ENCODE measurements around the gene RUVBL1.

The RUVBL1 gene

DNA sequence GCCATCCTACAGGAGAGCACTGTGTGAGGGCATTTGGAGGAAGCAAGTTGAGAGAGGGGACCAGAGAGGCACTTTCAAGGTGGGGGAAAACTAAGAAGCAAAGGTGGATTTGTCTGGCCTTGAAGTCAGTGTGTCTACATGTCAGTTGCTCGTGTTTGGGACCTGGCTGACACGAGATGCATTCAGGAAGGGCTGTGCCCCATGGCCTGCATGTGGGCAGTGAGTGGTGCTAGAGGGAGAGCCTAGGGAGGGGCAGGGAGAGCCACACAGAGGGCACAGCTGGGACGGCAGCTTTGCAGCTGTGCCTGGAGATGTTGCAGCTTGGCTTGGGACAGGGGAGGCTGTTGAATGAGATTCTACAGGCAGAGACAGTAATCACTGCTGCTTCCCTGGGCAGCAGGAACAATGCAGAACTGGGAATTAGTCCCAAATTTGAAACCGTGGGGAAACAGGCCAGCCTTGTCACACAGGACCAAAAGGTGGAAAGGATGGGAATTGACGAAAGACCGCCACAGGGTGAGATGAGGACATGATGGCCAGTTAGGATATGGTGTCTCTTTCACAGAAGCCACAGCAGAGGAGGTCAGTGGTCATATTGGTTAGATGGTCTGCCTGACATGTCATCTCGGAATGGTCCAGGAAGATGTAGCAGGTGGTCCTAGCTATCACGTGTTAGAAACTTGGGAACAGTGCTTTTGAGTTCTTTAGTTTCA is 61.4 kb downstream of the RUVBL1 start:
- H3K9me3 Mint-ChIP-seq = no peaks in the 10 kb centered on the region
- H3K4me3 Mint-ChIP-seq = no peak overlapping the region
- H3K27me3 Mint-ChIP-seq = no peaks in the 10 kb centered on the region
- no peak overlapping the region for H3K27ac Mint-ChIP-seq
- H3K36me3 Mint-ChIP-seq (ENCODE audit: low read depth) = peaks cover 100% of the 10 kb centered on the region
- H3K4me1 Mint-ChIP-seq (ENCODE audit: low read depth) = peaks cover 10% of the 10 kb centered on the region
- intact Hi-C loops (cut with micrococcal nuclease) = no loop called here

- H3K9me3 Mint-ChIP-seq = no peaks in the 10 kb centered on the region
- intact Hi-C loops (cut with micrococcal nuclease) = no loop called here
- no peak overlapping the region for H3K27ac Mint-ChIP-seq
- H3K27me3 Mint-ChIP-seq = no peaks in the 10 kb centered on the region
- peaks cover 10% of the 10 kb centered on the region for H3K4me1 Mint-ChIP-seq (ENCODE audit: low read depth)
- H3K36me3 Mint-ChIP-seq (ENCODE audit: low read depth) = peaks cover 98% of the 10 kb centered on the region
- H3K4me3 Mint-ChIP-seq = no peak overlapping the region
Observed at GRCh38 chr3:128060473-128061381, 62.9 kb downstream of the RUVBL1 start.

- Mint-ChIP-seq H3K27ac (no peak overlapping the region), H3K4me3 (no peak overlapping the region), H3K27me3 (no peaks in the 10 kb centered on the region), H3K9me3 (no peaks in the 10 kb centered on the region), H3K4me1 (ENCODE audit: low read depth) (peaks cover 36% of the 10 kb centered on the region), H3K36me3 (ENCODE audit: low read depth) (peaks cover 98% of the 10 kb centered on the region)
- intact Hi-C loops (cut with micrococcal nuclease) = no loop called here
Observed at GRCh38 chr3:128056258-128056657, 67.4 kb downstream of the RUVBL1 start.

DNA sequence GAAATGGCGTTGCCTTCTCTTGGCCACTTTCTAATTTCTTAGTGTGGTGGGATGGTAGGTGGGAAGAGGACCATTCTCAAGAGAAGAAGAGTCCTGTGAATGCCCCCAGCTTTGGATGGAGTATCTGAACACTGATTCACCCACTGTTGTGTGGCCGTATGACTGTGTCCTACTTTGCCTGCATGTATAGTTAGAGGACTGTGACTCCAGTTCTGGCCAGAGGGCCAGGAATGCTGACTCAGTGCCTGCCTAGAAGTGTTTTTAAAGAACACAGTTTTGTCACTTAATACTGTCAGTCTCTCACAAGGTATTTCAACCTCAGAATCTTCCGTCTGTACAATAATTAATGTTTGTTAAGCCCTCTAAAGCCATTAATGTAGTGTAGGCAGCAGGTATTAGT is 69.2 kb downstream of the RUVBL1 start:
- no peak overlapping the region for H3K4me3 Mint-ChIP-seq

GRCh38 chr3:128053614-128054013 is 70.0 kb downstream of the RUVBL1 start:
- intact Hi-C loops (cut with micrococcal nuclease) = loop anchor here (5.0 kb wide), 2 partner anchors 381 to 456 kb away; partner anchors contain the start of genes ABTB1 and MCM2
- H3K4me3 Mint-ChIP-seq = peak overlapping the region; percentile 35
- H3K27me3 Mint-ChIP-seq = no peaks in the 10 kb centered on the region
- peaks cover 71% of the 10 kb centered on the region for H3K36me3 Mint-ChIP-seq (ENCODE audit: low read depth)
- H3K27ac Mint-ChIP-seq = peak overlapping the region; percentile 86
- H3K4me1 Mint-ChIP-seq (ENCODE audit: low read depth) = peaks cover 39% of the 10 kb centered on the region
- H3K9me3 Mint-ChIP-seq = no peaks in the 10 kb centered on the region

More for the DNA sequence above, 69.2 kb downstream of the RUVBL1 start:
- no peaks in the 10 kb centered on the region for H3K27me3 Mint-ChIP-seq
- peaks cover 79% of the 10 kb centered on the region for H3K36me3 Mint-ChIP-seq (ENCODE audit: low read depth)
- intact Hi-C loops (cut with micrococcal nuclease) = loop anchor here (5.0 kb wide), 2 partner anchors 382 to 457 kb away; partner anchors contain the start of genes ABTB1 and MCM2
- peaks cover 39% of the 10 kb centered on the region for H3K4me1 Mint-ChIP-seq (ENCODE audit: low read depth)
- no peak overlapping the region for H3K27ac Mint-ChIP-seq
- no peaks in the 10 kb centered on the region for H3K9me3 Mint-ChIP-seq

DNA sequence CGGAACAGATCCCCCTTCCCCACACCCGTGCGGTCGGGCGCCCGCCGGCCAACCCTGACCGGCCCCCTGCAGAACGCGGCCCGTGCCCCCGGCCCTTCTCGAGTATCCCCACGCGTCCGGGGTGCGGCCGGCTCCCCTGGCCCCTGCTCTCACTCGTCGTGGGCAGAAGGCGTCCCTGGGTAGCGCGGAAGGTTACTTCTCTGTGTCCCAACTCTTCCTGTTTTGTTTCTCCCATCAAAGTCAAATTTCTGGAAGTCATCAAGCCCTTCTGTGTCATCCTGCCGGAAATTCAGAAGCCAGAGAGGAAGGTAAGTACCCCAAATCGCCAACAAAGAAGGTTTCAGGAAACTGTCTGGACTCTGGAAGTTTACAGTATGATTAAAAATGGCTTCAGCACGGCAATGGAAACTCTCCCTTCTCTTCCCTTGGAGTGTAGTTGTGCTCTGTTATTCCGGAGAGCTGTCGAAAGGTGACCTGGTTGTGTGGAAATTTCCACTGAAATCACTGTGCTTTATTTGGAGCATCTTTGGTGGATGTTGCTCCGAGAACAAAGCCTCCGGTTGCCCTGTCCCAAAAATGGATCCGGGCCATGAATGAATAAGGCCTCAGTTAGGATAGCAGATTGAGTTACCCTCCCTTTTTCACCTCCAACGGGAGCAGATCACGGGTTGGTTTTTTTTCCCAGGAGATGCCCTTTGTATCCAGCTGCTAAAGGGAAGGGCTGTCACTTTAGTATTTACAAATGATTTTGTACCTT is 70.8 kb downstream of the RUVBL1 start:
- peak overlapping the region; percentile 86 for H3K27ac Mint-ChIP-seq
- no peaks in the 10 kb centered on the region for H3K9me3 Mint-ChIP-seq
- intact Hi-C loops (cut with micrococcal nuclease) = loop anchor here (1.0 to 5.0 kb wide), 3 partner anchors 23 to 455 kb away; partner anchors contain the start of genes ABTB1 and MCM2
- peaks cover 63% of the 10 kb centered on the region for H3K36me3 Mint-ChIP-seq (ENCODE audit: low read depth)
- H3K4me1 Mint-ChIP-seq (ENCODE audit: low read depth) = peaks cover 39% of the 10 kb centered on the region
- peak overlapping the region; percentile 82 for H3K4me3 Mint-ChIP-seq
- H3K27me3 Mint-ChIP-seq = peaks cover 3% of the 10 kb centered on the region

DNA sequence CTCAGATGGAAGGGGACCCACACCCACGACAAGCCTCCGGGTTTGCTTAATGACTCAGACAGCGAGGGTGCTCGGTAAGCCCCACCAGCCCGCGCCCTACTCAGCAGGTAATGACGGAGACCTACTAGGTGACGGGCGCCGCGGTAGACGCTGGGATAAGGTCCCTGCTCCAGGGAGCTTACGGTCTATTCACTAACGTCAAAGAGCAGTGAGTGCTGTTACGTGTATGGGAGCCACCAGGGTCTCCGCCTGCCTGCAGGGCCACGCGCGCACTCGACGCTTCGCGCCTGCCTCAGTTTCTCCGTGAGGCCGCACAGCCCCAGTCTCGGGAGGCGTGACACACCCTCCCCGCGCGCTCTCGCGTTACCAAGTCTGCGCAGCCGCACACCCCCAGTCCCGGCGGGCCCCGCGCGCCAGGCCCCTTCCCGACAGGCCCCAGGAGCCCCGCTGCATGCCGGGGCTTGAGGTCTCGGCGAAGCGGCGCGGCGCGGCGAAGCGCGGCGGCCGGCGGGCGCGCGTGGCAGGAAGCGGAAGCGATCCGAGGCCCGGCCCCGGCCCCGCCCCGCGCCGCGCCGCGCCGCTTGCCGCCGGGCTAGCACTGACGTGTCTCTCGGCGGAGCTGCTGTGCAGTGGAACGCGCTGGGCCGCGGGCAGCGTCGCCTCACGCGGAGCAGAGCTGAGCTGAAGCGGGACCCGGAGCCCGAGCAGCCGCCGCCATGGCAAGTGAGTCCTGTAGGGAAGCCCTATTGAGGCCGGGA is 71.6 kb downstream of the RUVBL1 start, which contains the start of gene SEC61A1:
TSS of gene SEC61A1 (plus strand) at position 601 of the 758 bp plus-strand sequence. CDS start at position 717, 116 bp downstream.
- peaks cover 4% of the 10 kb centered on the region for H3K27me3 Mint-ChIP-seq
- H3K9me3 Mint-ChIP-seq = no peaks in the 10 kb centered on the region
- peaks cover 39% of the 10 kb centered on the region for H3K4me1 Mint-ChIP-seq (ENCODE audit: low read depth)
- H3K36me3 Mint-ChIP-seq (ENCODE audit: low read depth) = peaks cover 55% of the 10 kb centered on the region
- intact Hi-C loops (cut with micrococcal nuclease) = loop anchor here (1.0 to 5.0 kb wide), 3 partner anchors 23 to 455 kb away; partner anchors contain the start of genes ABTB1 and MCM2
- H3K27ac Mint-ChIP-seq = peak within 1 kb of the TSS; percentile 86
- peak within 1 kb of the TSS; percentile 82 for H3K4me3 Mint-ChIP-seq

DNA sequence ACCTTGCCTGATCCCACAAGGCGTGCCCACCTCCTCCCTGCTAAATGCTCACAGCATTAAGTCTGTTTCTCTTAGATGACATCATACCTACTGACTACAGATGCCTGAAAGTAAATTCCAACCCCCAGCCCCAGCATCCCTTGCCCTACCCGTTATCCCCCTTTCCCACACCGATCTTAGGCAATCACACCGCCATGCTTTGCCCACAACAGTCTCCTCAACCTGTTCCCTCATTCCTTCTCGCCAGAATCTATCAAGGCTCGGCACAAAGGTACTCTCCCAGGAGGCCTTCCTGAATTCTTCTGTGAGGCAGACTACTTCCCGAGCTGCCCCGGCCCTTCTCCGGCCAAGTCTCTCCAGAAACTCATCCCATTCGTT is 72.2 kb downstream of the RUVBL1 start:
- peaks cover 39% of the 10 kb centered on the region for H3K4me1 Mint-ChIP-seq (ENCODE audit: low read depth)
- peaks cover 49% of the 10 kb centered on the region for H3K36me3 Mint-ChIP-seq (ENCODE audit: low read depth)
- peak overlapping the region; percentile 82 for H3K4me3 Mint-ChIP-seq
- peak overlapping the region; percentile 86 for H3K27ac Mint-ChIP-seq
- H3K27me3 Mint-ChIP-seq = peaks cover 9% of the 10 kb centered on the region
- intact Hi-C loops (cut with micrococcal nuclease) = loop anchor here (5.0 kb wide), 2 partner anchors 379 to 454 kb away; partner anchors contain the start of genes ABTB1 and MCM2
- H3K9me3 Mint-ChIP-seq = no peaks in the 10 kb centered on the region

- peaks cover 38% of the 10 kb centered on the region for H3K4me1 Mint-ChIP-seq (ENCODE audit: low read depth)
- intact Hi-C loops (cut with micrococcal nuclease) = loop anchor here (5.0 kb wide), 2 partner anchors 378 to 453 kb away; partner anchors contain the start of genes ABTB1 and MCM2
- H3K9me3 Mint-ChIP-seq = no peaks in the 10 kb centered on the region
- no peak overlapping the region for H3K27ac Mint-ChIP-seq
- peaks cover 11% of the 10 kb centered on the region for H3K27me3 Mint-ChIP-seq
- no peak overlapping the region for H3K4me3 Mint-ChIP-seq
- H3K36me3 Mint-ChIP-seq (ENCODE audit: low read depth) = peaks cover 43% of the 10 kb centered on the region
Observed at GRCh38 chr3:128050597-128050996, 73.0 kb downstream of the RUVBL1 start.

DNA sequence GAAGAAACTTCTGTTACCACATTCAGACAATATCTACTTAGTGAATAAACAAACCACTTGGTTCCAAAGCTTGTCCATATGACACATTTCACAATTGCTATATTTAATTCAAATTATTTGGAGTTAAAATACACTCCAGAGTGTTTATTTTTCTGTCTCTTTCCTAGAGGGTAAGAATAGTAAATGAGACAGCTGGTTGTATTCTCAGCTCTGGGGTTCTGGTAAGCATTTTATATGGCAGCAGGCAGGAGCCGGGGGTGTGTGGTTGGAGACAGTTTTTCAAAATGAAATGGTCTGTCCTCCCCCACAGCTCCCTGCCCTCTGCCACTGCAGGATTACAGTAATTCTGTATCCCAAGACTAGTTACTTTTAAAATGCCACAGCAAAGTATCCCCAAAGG is 82.3 kb downstream of the RUVBL1 start:
- intact Hi-C loops (cut with micrococcal nuclease) = no loop called here
- no peaks in the 10 kb centered on the region for H3K4me1 Mint-ChIP-seq (ENCODE audit: low read depth)
- H3K27me3 Mint-ChIP-seq = peaks cover 33% of the 10 kb centered on the region
- H3K27ac Mint-ChIP-seq = no peak overlapping the region
- H3K4me3 Mint-ChIP-seq = no peak overlapping the region
- no peaks in the 10 kb centered on the region for H3K36me3 Mint-ChIP-seq (ENCODE audit: low read depth)
- H3K9me3 Mint-ChIP-seq = no peaks in the 10 kb centered on the region

GRCh38 chr3:128040660-128041059 is 83.0 kb downstream of the RUVBL1 start:
- no peak overlapping the region for H3K27ac Mint-ChIP-seq
- H3K4me1 Mint-ChIP-seq (ENCODE audit: low read depth) = no peaks in the 10 kb centered on the region
- no peaks in the 10 kb centered on the region for H3K9me3 Mint-ChIP-seq
- H3K27me3 Mint-ChIP-seq = peaks cover 30% of the 10 kb centered on the region
- H3K4me3 Mint-ChIP-seq = no peak overlapping the region
- H3K36me3 Mint-ChIP-seq (ENCODE audit: low read depth) = no peaks in the 10 kb centered on the region
- intact Hi-C loops (cut with micrococcal nuclease) = no loop called here

DNA sequence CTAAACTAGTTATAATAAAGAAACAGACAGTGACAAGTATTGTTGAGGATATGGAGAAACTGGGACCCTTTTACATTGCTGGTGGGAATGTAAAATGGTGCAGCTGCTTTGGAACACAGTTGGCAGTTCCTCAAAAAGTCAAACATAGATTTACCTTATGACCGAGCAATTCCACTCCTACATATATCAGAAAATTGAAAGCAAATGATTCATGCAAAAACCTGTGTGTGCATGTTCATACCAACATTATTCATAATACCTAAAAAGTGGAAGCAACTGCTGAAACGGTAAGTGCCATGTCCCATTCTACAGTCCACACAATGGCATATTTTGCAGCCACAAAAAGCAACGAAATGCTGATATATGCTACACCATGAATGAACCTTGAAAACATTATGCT is 83.6 kb downstream of the RUVBL1 start:
- H3K4me1 Mint-ChIP-seq (ENCODE audit: low read depth) = no peaks in the 10 kb centered on the region
- H3K27ac Mint-ChIP-seq = no peak overlapping the region
- H3K27me3 Mint-ChIP-seq = peaks cover 29% of the 10 kb centered on the region
- no peaks in the 10 kb centered on the region for H3K36me3 Mint-ChIP-seq (ENCODE audit: low read depth)
- H3K4me3 Mint-ChIP-seq = no peak overlapping the region
- intact Hi-C loops (cut with micrococcal nuclease) = no loop called here
- H3K9me3 Mint-ChIP-seq = no peaks in the 10 kb centered on the region

DNA sequence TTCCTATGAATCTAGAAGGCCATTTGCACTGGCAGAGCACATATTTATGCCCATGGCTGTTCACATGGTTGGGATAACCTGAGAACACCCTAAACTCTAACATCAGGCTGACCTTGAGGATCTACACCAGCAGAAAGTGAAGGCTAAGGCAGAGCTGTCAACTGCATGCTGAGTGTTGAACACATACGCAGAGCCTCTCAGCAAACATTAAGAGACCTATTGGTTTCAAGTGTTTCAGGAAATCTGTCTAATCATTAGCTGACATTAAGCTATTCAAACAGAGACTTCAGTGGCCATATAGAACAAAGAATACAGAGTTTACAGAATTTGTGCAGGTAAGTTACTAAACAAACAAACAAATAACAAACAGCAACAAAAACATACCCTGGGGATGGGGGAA is 87.5 kb downstream of the RUVBL1 start:
- intact Hi-C loops (cut with micrococcal nuclease) = no loop called here
- no peaks in the 10 kb centered on the region for H3K36me3 Mint-ChIP-seq (ENCODE audit: low read depth)
- peaks cover 16% of the 10 kb centered on the region for H3K27me3 Mint-ChIP-seq
- H3K27ac Mint-ChIP-seq = no peak overlapping the region
- H3K4me1 Mint-ChIP-seq (ENCODE audit: low read depth) = no peaks in the 10 kb centered on the region
- H3K9me3 Mint-ChIP-seq = no peaks in the 10 kb centered on the region
- H3K4me3 Mint-ChIP-seq = no peak overlapping the region

Measured in dendritic cell treated with granulocyte-macrophage colony-stimulating factor and Interleukin-4, amounts not matched to agents 40 ng/mL and 50 ng/mL, for 4 days (primary cell).